Erythroblast (primary cell): ENCODE measurements around the gene RBM22.

Experiments
- GATA1 ChIP-seq: IDR thresholded peaks from 2 replicates; pipeline ENCODE4 v1.6.1; 2011; ENCODE audit warnings: low read depth, mild to moderate bottlenecking, control low read depth, low read length, moderate library complexity
- POLR2A ChIP-seq: IDR thresholded peaks from 2 replicates; pipeline ENCODE4 v1.6.1; 2011; ENCODE audit warnings: mild to moderate bottlenecking, low read length

- no peak for TF ChIP-seq POLR2A
- no peak for TF ChIP-seq GATA1
Measured at GRCh38 chr5:150692276-150692675, 8.6 kb downstream of the RBM22 start.
